Nephron (organoid): ENCODE data around the gene VWA3A.
"Not testable (repeated sequence)": the region's sequence is repeated elsewhere in the genome, so short reads cannot be mapped to it uniquely, and the experiment has no call there.

Experiments used
- H3K27ac Mint-ChIP-seq, 3 experiments: 2 replicates each; pipeline ENCODE4 v1.8.0; 2020; ENCODE audit warnings: mixed read lengths in 3 of 3, mild to moderate bottlenecking in 2 of 3, moderate library complexity in 1 of 3
- H3K27me3 Mint-ChIP-seq: 2 replicates; pipeline ENCODE4 v1.8.0; 2021; ENCODE audit warnings: low read depth, mild to moderate bottlenecking, moderate library complexity, mixed read lengths
- H3K36me3 Mint-ChIP-seq: 2 replicates; pipeline ENCODE4 v1.8.0; 2020; ENCODE audit warnings: low read depth, mixed read lengths
- H3K4me1 Mint-ChIP-seq: 2 replicates; pipeline ENCODE4 v1.8.0; 2020; ENCODE audit warnings: mixed read lengths
- H3K4me3 Mint-ChIP-seq, 3 experiments: 2 replicates each; pipeline ENCODE4 v1.8.0; 2020; ENCODE audit warnings: mild to moderate bottlenecking in 3 of 3, mixed read lengths in 3 of 3, moderate library complexity in 2 of 3
- H3K9me3 Mint-ChIP-seq: 2 replicates; pipeline ENCODE4 v1.8.0; 2020; ENCODE audit warnings: mixed read lengths
- TF ChIP-seq, protein P1 (sequence below), 3 experiments: fragments of 200-600 bp; sonication (generic); IDR thresholded peaks; one replicate each; pipeline ENCODE4 v1.5.0; 2021; ENCODE audit warnings: antibody characterized with exemption in 3 of 3; ENCODE audit not compliant: unreplicated experiment in 3 of 3

The VWA3A gene

GRCh38 chr16:22109258-22109898, 17.0 kb downstream of the VWA3A start:
- no peaks in the 10 kb centered on the region for H3K36me3 Mint-ChIP-seq
- no peak overlapping the region for H3K4me3 Mint-ChIP-seq
- TF ChIP-seq, protein P1, sequence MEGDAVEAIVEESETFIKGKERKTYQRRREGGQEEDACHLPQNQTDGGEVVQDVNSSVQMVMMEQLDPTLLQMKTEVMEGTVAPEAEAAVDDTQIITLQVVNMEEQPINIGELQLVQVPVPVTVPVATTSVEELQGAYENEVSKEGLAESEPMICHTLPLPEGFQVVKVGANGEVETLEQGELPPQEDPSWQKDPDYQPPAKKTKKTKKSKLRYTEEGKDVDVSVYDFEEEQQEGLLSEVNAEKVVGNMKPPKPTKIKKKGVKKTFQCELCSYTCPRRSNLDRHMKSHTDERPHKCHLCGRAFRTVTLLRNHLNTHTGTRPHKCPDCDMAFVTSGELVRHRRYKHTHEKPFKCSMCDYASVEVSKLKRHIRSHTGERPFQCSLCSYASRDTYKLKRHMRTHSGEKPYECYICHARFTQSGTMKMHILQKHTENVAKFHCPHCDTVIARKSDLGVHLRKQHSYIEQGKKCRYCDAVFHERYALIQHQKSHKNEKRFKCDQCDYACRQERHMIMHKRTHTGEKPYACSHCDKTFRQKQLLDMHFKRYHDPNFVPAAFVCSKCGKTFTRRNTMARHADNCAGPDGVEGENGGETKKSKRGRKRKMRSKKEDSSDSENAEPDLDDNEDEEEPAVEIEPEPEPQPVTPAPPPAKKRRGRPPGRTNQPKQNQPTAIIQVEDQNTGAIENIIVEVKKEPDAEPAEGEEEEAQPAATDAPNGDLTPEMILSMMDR (IDR thresholded peaks at IDR 0.05; ENCODE audit: unreplicated experiment in 3 of 3) = no peak
- H3K4me1 Mint-ChIP-seq = no peaks in the 10 kb centered on the region
- H3K9me3 Mint-ChIP-seq = no peaks in the 10 kb centered on the region
- peaks cover 32% of the 10 kb centered on the region for H3K27me3 Mint-ChIP-seq
- no peak overlapping the region for H3K27ac Mint-ChIP-seq

DNA sequence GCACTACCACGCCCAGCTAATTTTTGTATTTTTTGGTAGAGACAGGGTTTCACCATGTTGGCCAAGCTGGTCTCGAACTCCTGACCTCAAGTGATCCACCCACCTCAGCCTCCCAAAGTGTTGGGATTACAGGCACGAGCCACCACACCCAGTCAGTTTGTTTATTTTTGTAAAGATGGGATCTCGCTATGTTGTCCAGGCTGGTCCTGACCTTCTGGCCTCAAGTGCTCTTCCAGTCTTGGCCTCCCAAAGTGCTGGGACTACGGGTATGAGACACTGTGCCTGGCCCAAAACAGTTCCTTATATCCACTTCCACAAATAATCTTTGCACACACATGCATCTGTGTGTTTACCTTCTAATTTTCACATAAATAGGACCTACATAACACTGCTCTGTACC, 19.3 kb downstream of the VWA3A start:
- not testable (repeated sequence) for H3K4me1 Mint-ChIP-seq, H3K27ac Mint-ChIP-seq, H3K9me3 Mint-ChIP-seq, H3K4me3 Mint-ChIP-seq, H3K36me3 Mint-ChIP-seq
- H3K27me3 Mint-ChIP-seq = peaks cover 34% of the 10 kb centered on the region

GRCh38 chr16:22116095-22116700, 23.9 kb downstream of the VWA3A start:
- Mint-ChIP-seq H3K4me1 (no peaks in the 10 kb centered on the region), H3K4me3 (no peak overlapping the region), H3K27ac (no peak overlapping the region), H3K36me3 (no peaks in the 10 kb centered on the region), H3K27me3 (peaks cover 8% of the 10 kb centered on the region), H3K9me3 (no peaks in the 10 kb centered on the region)
- TF ChIP-seq, protein P1 (IDR thresholded peaks at IDR 0.05; ENCODE audit: unreplicated experiment in 3 of 3) = no peak

GRCh38 chr16:22117609-22118008, 25.3 kb downstream of the VWA3A start:
- Mint-ChIP-seq H3K9me3 (no peaks in the 10 kb centered on the region), H3K4me3 (no peak overlapping the region), H3K27me3 (peaks cover 11% of the 10 kb centered on the region), H3K36me3 (no peaks in the 10 kb centered on the region), H3K27ac (no peak overlapping the region), H3K4me1 (no peaks in the 10 kb centered on the region)
- TF ChIP-seq, protein P1 (IDR thresholded peaks at IDR 0.05; ENCODE audit: unreplicated experiment in 3 of 3) = no peak

DNA sequence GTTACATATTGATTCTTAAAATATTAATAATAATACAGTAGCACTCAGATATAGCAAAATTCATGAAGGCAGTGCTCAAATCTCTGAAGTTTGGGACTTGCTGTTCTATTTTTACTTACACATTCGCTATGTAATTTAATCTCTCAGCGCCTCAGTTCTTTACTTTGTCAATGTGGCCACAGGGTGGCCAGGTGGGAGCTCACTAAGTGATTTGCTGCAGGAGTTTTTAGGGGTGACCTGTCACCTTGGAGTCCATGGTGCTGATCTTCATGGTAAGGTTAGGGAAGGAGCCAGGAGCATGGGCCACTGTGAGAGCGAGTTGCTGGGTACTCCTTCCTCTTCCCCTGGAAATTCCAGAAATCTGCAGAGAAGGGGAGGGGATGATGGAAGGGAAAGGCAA, 28.1 kb downstream of the VWA3A start:
- H3K4me1 Mint-ChIP-seq = no peaks in the 10 kb centered on the region
- H3K4me3 Mint-ChIP-seq = no peak overlapping the region
- H3K9me3 Mint-ChIP-seq = no peaks in the 10 kb centered on the region
- H3K36me3 Mint-ChIP-seq = no peaks in the 10 kb centered on the region
- H3K27ac Mint-ChIP-seq = no peak overlapping the region
- TF ChIP-seq, protein P1 (IDR thresholded peaks at IDR 0.05; ENCODE audit: unreplicated experiment in 3 of 3) = no peak
- peaks cover 13% of the 10 kb centered on the region for H3K27me3 Mint-ChIP-seq

GRCh38 chr16:22122239-22122638, 29.9 kb downstream of the VWA3A start:
- Mint-ChIP-seq H3K36me3 (no peaks in the 10 kb centered on the region), H3K27ac (no peak overlapping the region), H3K9me3 (no peaks in the 10 kb centered on the region), H3K27me3 (peaks cover 9% of the 10 kb centered on the region), H3K4me3 (no peak overlapping the region), H3K4me1 (no peaks in the 10 kb centered on the region)
- TF ChIP-seq, protein P1 (IDR thresholded peaks at IDR 0.05; ENCODE audit: unreplicated experiment in 3 of 3) = no peak
